GM20431 (cell line): ENCODE data around the gene UBE3B.
"Not testable (repeated sequence)": the region's sequence is repeated elsewhere in the genome, so short reads cannot be mapped to it uniquely, and the experiment has no call there.

Experiments
- in situ Hi-C: fragments of 300-500 bp; cut with MseI, MboI; formaldehyde crosslinking; loops from one replicate; pipeline ENCODE4 v1.15.0; 2020; ENCODE audit warnings: low sequenced_read_pairs; ENCODE audit not compliant: unreplicated experiment

The UBE3B gene

GRCh38 chr12:109477185-109477962 lies at the start of gene UBE3B, which contains the start of gene KCTD10:
Gene UBE3B (plus strand): TSS chr12:109477634. CDS start chr12:109483552, 5,918 bp downstream.
Gene KCTD10 (minus strand): TSS chr12:109477300. CDS start chr12:109477262, 38 bp downstream.
- in situ Hi-C loops: no loop called here

GRCh38 chr12:109428037-109428629 lies 49.3 kb upstream of the UBE3B start:
- in situ Hi-C loops: no loop called here

GRCh38 chr12:109428804-109429203 lies 48.6 kb upstream of the UBE3B start:
- in situ Hi-C loops: not testable (repeated sequence)

- in situ Hi-C loops: no loop called here
Observed at GRCh38 chr12:109430244-109430643, 47.2 kb upstream of the UBE3B start.

GRCh38 chr12:109432431-109432830 lies 45.0 kb upstream of the UBE3B start:
- in situ Hi-C loops: no loop called here

GRCh38 chr12:109432842-109433304 lies 44.6 kb upstream of the UBE3B start:
- in situ Hi-C loops: no loop called here

- in situ Hi-C loops: no loop called here
Observed at GRCh38 chr12:109433618-109434017, 43.8 kb upstream of the UBE3B start.

- in situ Hi-C loops: no loop called here
Observed at GRCh38 chr12:109434582-109434981, 42.9 kb upstream of the UBE3B start.

GRCh38 chr12:109435428-109436187 lies 41.8 kb upstream of the UBE3B start:
- in situ Hi-C loops: no loop called here

GRCh38 chr12:109436188-109436560 lies 41.3 kb upstream of the UBE3B start:
- in situ Hi-C loops: no loop called here

- in situ Hi-C loops: no loop called here
Observed at GRCh38 chr12:109439181-109439580, 38.3 kb upstream of the UBE3B start.

- in situ Hi-C loops: not testable (repeated sequence)
Observed at GRCh38 chr12:109439951-109440350, 37.5 kb upstream of the UBE3B start.

- in situ Hi-C loops: no loop called here
Observed at GRCh38 chr12:109440851-109441490, 36.5 kb upstream of the UBE3B start.

- in situ Hi-C loops: no loop called here
Observed at GRCh38 chr12:109443794-109444193, 33.6 kb upstream of the UBE3B start.

GRCh38 chr12:109444259-109444658 lies 33.2 kb upstream of the UBE3B start:
- in situ Hi-C loops: no loop called here

GRCh38 chr12:109445191-109445609 lies 32.2 kb upstream of the UBE3B start:
- in situ Hi-C loops: no loop called here

- in situ Hi-C loops: no loop called here
Observed at GRCh38 chr12:109446869-109447268, 30.6 kb upstream of the UBE3B start.

GRCh38 chr12:109447482-109447881 lies 30.0 kb upstream of the UBE3B start:
- in situ Hi-C loops: no loop called here

GRCh38 chr12:109448272-109448671 lies 29.2 kb upstream of the UBE3B start:
- in situ Hi-C loops: no loop called here

- in situ Hi-C loops: no loop called here
Observed at GRCh38 chr12:109448707-109449390, 28.6 kb upstream of the UBE3B start.
